Measurements from ENCODE around the gene MAPK9. TPM values are rescaled to one million over a fixed set of nuclear protein-coding genes. Genes with fewer than 3 reads are reported as not detected.

The MAPK9 gene
- total RNA-seq, 1 donor from 2014 or later = 31.8 TPM

DNA sequence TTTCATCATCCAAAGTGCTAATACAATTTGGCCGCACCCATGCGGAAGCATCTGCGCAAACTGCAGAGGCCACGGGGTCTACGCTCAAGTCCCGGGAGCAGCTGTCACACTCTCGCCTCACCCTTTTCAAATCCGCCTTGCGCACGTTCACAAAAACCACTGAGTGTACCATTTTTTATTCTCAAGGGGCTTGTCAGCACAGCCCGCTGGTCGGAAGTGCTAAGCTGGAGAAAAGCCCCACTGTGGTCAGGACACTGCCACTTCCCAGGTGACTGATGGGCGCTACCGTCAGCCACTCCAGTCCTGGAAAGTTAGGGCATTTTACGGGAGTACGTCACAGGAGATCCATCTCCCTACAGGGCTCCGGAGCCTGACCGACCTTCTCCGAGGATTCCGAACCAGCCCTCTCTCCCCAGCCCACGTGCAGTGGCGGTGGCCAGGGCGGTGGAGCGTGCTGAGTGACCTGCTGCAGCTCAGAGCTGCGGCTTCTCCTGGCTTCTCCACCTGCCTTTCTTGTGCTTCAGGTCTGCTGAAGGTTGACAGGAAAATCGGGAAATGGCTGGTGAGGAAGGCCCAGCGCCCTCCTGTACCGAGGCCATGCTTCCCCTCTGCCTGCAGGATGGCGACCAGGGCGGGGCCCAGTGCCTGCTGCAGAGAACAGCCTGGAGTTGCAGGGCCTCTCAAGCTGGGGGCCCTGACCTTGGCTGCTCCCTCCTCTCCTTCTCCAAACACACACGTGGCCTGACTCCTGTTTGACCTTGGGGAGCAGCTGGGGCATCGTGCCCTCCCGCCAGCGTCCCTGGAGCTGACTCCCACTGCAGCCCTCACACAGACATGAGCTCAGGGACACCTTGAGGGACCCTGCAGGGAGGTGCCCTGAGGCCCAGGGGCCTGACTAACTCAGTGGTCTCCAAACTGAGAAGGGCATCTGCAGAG is 97.2 kb downstream of the MAPK9 start:
- Mint-ChIP-seq H3K9me3 (ENCODE audit: unreplicated experiment) (no peaks in the 10 kb centered on the region), H3K36me3 (ENCODE audit: unreplicated experiment) (no peaks in the 10 kb centered on the region), H3K4me3 (ENCODE audit: unreplicated experiment) (no peak overlapping the region), H3K4me1 (ENCODE audit: unreplicated experiment) (no peaks in the 10 kb centered on the region), H3K27me3 (ENCODE audit: unreplicated experiment) (no peaks in the 10 kb centered on the region), H3K27ac (ENCODE audit: unreplicated experiment) (no peak overlapping the region)
- TF ChIP-seq, protein P1, sequence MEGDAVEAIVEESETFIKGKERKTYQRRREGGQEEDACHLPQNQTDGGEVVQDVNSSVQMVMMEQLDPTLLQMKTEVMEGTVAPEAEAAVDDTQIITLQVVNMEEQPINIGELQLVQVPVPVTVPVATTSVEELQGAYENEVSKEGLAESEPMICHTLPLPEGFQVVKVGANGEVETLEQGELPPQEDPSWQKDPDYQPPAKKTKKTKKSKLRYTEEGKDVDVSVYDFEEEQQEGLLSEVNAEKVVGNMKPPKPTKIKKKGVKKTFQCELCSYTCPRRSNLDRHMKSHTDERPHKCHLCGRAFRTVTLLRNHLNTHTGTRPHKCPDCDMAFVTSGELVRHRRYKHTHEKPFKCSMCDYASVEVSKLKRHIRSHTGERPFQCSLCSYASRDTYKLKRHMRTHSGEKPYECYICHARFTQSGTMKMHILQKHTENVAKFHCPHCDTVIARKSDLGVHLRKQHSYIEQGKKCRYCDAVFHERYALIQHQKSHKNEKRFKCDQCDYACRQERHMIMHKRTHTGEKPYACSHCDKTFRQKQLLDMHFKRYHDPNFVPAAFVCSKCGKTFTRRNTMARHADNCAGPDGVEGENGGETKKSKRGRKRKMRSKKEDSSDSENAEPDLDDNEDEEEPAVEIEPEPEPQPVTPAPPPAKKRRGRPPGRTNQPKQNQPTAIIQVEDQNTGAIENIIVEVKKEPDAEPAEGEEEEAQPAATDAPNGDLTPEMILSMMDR (IDR thresholded peaks at IDR 0.05) = no peak
- DNase-seq (ENCODE audit: extremely low spot score, unreplicated experiment) = peak; percentile 80

DNA sequence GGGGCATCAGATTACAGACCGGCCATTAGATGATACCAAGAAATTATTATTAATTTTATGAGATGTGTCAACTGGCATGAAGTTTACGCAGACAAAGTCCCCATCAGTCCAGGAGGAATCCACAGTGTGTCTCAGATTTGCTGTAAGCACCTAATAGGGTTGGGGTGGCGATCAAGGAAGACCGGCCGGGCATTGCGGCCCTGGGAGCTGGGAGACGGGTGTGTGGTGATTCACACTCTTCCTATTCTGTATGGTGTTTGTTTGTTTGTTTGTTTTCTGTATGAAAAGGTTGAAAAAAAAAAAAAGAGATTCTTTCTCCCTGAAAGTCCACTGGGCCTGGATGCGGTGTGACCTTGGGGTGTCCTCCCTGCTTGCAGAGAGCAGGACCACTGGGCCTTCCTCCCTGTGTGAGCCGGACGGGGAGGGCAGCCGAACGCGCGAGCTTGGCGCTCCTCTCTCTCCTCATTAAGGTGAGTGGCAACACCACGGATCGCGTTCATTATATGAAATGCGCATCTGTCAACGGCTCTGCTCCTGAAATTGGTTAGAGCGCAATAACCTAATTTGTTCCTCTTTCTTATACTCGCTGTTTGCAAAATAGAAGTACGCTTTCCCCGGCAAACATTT is 98.0 kb downstream of the MAPK9 start:
- no peaks in the 10 kb centered on the region for H3K9me3 Mint-ChIP-seq (ENCODE audit: unreplicated experiment)
- H3K27ac Mint-ChIP-seq (ENCODE audit: unreplicated experiment) = no peak overlapping the region
- no peak overlapping the region for H3K4me3 Mint-ChIP-seq (ENCODE audit: unreplicated experiment)
- H3K4me1 Mint-ChIP-seq (ENCODE audit: unreplicated experiment) = no peaks in the 10 kb centered on the region
- TF ChIP-seq, protein P1 (IDR thresholded peaks at IDR 0.05) = no peak
- no peaks in the 10 kb centered on the region for H3K36me3 Mint-ChIP-seq (ENCODE audit: unreplicated experiment)
- DNase-seq (ENCODE audit: extremely low spot score, unreplicated experiment) = peak; percentile 78
- peaks cover 4% of the 10 kb centered on the region for H3K27me3 Mint-ChIP-seq (ENCODE audit: unreplicated experiment)

DNA sequence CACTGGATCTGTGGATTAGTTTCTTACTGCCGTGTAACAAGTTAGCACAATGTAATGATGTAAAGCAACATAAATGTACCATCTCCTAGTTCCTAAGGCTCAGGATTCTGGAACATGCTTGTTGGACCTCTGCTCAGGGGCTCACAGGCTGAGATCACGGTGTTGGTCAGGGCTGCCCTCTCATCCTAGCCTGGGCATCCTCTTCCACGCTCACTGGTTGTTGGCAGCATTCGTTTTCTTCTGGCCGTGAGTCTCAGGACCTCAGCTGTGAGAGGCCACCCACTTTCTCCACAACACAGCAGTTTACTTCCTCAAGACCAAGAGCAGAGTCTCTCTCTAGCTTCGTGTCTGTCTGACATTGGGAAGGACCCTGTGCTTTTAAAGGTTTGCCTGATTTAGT is 100.2 kb downstream of the MAPK9 start:
- H3K9me3 Mint-ChIP-seq (ENCODE audit: unreplicated experiment) = peaks cover 8% of the 10 kb centered on the region
- no peak for DNase-seq (ENCODE audit: extremely low spot score, unreplicated experiment)
- no peaks in the 10 kb centered on the region for H3K4me1 Mint-ChIP-seq (ENCODE audit: unreplicated experiment)
- H3K36me3 Mint-ChIP-seq (ENCODE audit: unreplicated experiment) = no peaks in the 10 kb centered on the region
- no peak overlapping the region for H3K27ac Mint-ChIP-seq (ENCODE audit: unreplicated experiment)
- TF ChIP-seq, protein P1 (IDR thresholded peaks at IDR 0.05) = no peak
- H3K4me3 Mint-ChIP-seq (ENCODE audit: unreplicated experiment) = no peak overlapping the region
- peaks cover 4% of the 10 kb centered on the region for H3K27me3 Mint-ChIP-seq (ENCODE audit: unreplicated experiment)

DNA sequence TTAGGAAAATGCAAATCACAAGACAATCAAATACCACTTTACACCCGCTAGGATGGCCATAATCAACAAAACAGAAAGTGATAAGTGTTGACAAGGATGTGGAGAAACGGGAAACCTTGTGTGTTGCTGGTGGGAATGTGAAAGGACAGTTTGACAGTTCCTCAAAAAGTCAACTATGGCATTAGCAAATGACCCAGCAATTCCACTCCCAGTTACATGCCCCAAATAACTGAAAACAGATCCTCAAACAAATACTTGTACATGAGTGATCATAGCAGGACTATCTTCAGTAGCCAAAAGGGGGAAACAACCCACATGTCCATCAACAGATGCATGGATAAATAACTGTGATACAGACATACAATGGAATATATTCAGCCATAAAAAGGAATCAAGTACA is 104.1 kb downstream of the MAPK9 start:
- Mint-ChIP-seq H3K36me3 (ENCODE audit: unreplicated experiment) (no peaks in the 10 kb centered on the region), H3K27me3 (ENCODE audit: unreplicated experiment) (peaks cover 4% of the 10 kb centered on the region), H3K4me1 (ENCODE audit: unreplicated experiment) (no peaks in the 10 kb centered on the region), H3K4me3 (ENCODE audit: unreplicated experiment) (no peak overlapping the region), H3K27ac (ENCODE audit: unreplicated experiment) (no peak overlapping the region), H3K9me3 (ENCODE audit: unreplicated experiment) (peaks cover 17% of the 10 kb centered on the region)
- no peak for DNase-seq (ENCODE audit: extremely low spot score, unreplicated experiment)
- TF ChIP-seq, protein P1 (IDR thresholded peaks at IDR 0.05) = no peak

Other genes starting within 250 kb of the MAPK9 start
- gene RNF130, start 220.3 kb downstream of the MAPK9 start, total RNA-seq = 70.8 and 78.4 TPM in 2 replicates
- not detected in 2 replicates for gene RASGEF1C, start 82.9 kb downstream of the MAPK9 start, total RNA-seq
- gene GFPT2, start 61.3 kb upstream of the MAPK9 start, total RNA-seq = 70.7 and 80.0 TPM in 2 replicates
- gene CNOT6, start 202.3 kb upstream of the MAPK9 start, total RNA-seq = 31.5 and 33.5 TPM in 2 replicates